IMR-90 (cell line): ENCODE results near the gene BNIP3. TPM values are rescaled to one million over a fixed set of nuclear protein-coding genes. Genes with fewer than 3 reads are reported as not detected.

Experiments used
- ATAC-seq: fragments of 200-7000 bp; cut with Tn5 transposase; 2 replicates; pipeline ENCODE4 v1.9.1; 2020; ENCODE audit warnings: low read depth, mild to moderate bottlenecking, moderate library complexity
- BruUV-seq: library from RNA; stranded (reverse); fragments of 400-500 nt; replicated peaks from 2 replicates; lab custom pipeline; 2021; lab: Mats Ljungman, UMichigan
- CTCF ChIA-PET: fragments of 300-600 bp; formaldehyde crosslinking; extraction: SDS; loops from one replicate; lab custom pipeline; 2021; ENCODE audit warnings: antibody characterized with exemption; lab: Yijun Ruan, JAX
- POLR2A ChIA-PET: fragments of 300-600 bp; sonication (Branson Sonifier 250); formaldehyde crosslinking; loops from one replicate; lab custom pipeline; 2022; ENCODE audit warnings: antibody characterized with exemption; ENCODE audit not compliant: unreplicated experiment; lab: Charles Lee
- DNase-seq: peaks from one replicate; pipeline ENCODE4 v3.0.0; 2013
- H2AFZ ChIP-seq: replicated peaks from 2 replicates; pipeline ENCODE3; 2013; ENCODE audit warnings: low read length, mild to moderate bottlenecking; ENCODE audit not compliant: poor library complexity
- H2AK5ac ChIP-seq: 2 replicates; pipeline ENCODE4 v1.6.1; 2013; ENCODE audit warnings: low read depth, low read length, inconsistent platforms
- H2AK9ac ChIP-seq: replicated peaks from 2 replicates; pipeline ENCODE3; 2013; ENCODE audit warnings: mild to moderate bottlenecking, low read depth, low read length, moderate library complexity; ENCODE audit not compliant: poor library complexity
- H2BK120ac ChIP-seq: 2 replicates; pipeline ENCODE4 v1.6.1; 2013; ENCODE audit warnings: low read depth, low read length, inconsistent platforms
- H2BK15ac ChIP-seq: 3 replicates; pipeline ENCODE4 v1.6.1; 2013; ENCODE audit warnings: low read depth, low read length, inconsistent platforms
- H2BK20ac ChIP-seq: 2 replicates; pipeline ENCODE4 v1.6.1; 2013; ENCODE audit warnings: low read depth, mild to moderate bottlenecking, inconsistent platforms, low read length, moderate library complexity
- H2BK5ac ChIP-seq: 2 replicates; pipeline ENCODE4 v1.6.1; 2013; ENCODE audit warnings: mild to moderate bottlenecking, low read depth, low read length, inconsistent platforms; ENCODE audit not compliant: poor library complexity, severe bottlenecking
- H3K14ac ChIP-seq: replicated peaks from 2 replicates; pipeline ENCODE4 v1.6.1; 2013; ENCODE audit warnings: low read depth, low read length, inconsistent platforms
- H3K18ac ChIP-seq: 2 replicates; pipeline ENCODE4 v1.6.1; 2013; ENCODE audit warnings: low read depth, low read length, control low read depth
- H3K23ac ChIP-seq: 2 replicates; pipeline ENCODE4 v1.6.1; 2013; ENCODE audit warnings: low read depth, low read length, inconsistent platforms
- H3K27ac ChIP-seq: 2 replicates; pipeline ENCODE4 v1.5.1; 2013; ENCODE audit warnings: mild to moderate bottlenecking, control low read depth, low read length; ENCODE audit not compliant: insufficient read depth
- H3K27me3 ChIP-seq: 2 replicates; pipeline ENCODE4 v1.6.1; 2013; ENCODE audit warnings: low read length; ENCODE audit not compliant: control insufficient read depth, insufficient read depth
- H3K36me3 ChIP-seq: 2 replicates; pipeline ENCODE4 v1.6.1; 2013; ENCODE audit warnings: low read length, mixed read lengths; ENCODE audit not compliant: control insufficient read depth, insufficient read depth
- H3K4ac ChIP-seq: 2 replicates; pipeline ENCODE4 v1.6.1; 2013; ENCODE audit warnings: low read depth, low read length, inconsistent platforms
- H3K4me1 ChIP-seq: 2 replicates; pipeline ENCODE4 v1.6.1; 2013; ENCODE audit warnings: low read length, mixed read lengths; ENCODE audit not compliant: control insufficient read depth, insufficient read depth
- H3K4me2 ChIP-seq: 2 replicates; pipeline ENCODE4 v1.6.1; 2013; ENCODE audit warnings: low read depth, mild to moderate bottlenecking, control low read depth, low read length, moderate library complexity
- H3K4me3 ChIP-seq: 2 replicates; pipeline ENCODE4 v1.5.1; 2013; ENCODE audit warnings: low read depth, mild to moderate bottlenecking, control low read depth, low read length, moderate library complexity; ENCODE audit not compliant: insufficient read depth
- H3K56ac ChIP-seq: 2 replicates; pipeline ENCODE4 v1.6.1; 2013; ENCODE audit warnings: low read length, inconsistent platforms; ENCODE audit not compliant: insufficient read depth; ENCODE audit errors: extremely low read depth
- H3K79me1 ChIP-seq, 2 experiments: 2 replicates each; pipeline ENCODE4 v1.6.1; 2013; ENCODE audit warnings: low read length in 2 of 2, inconsistent platforms in 1 of 2, low read depth in 1 of 2
- H3K9ac ChIP-seq: 2 replicates; pipeline ENCODE4 v1.6.1; 2013; ENCODE audit warnings: low read depth, low read length, control low read depth
- H3K9me1 ChIP-seq: 2 replicates; pipeline ENCODE4 v1.6.1; 2013; ENCODE audit warnings: low read length, inconsistent platforms; ENCODE audit not compliant: insufficient read depth
- H3K9me3 ChIP-seq: 2 replicates; pipeline ENCODE4 v1.6.1; 2013; ENCODE audit warnings: low read length; ENCODE audit not compliant: control insufficient read depth, insufficient read depth
- H4K20me1 ChIP-seq: 2 replicates; pipeline ENCODE4 v1.6.1; 2013; ENCODE audit warnings: low read length, inconsistent platforms; ENCODE audit not compliant: insufficient read depth
- H4K5ac ChIP-seq: 2 replicates; pipeline ENCODE4 v1.6.1; 2013; ENCODE audit warnings: mild to moderate bottlenecking, low read depth, low read length, control low read depth
- H4K8ac ChIP-seq, 2 experiments: 2 replicates each; pipeline ENCODE4 v1.6.1; 2013; ENCODE audit warnings: low read depth in 2 of 2, low read length in 2 of 2, control low read depth in 1 of 2, inconsistent platforms in 1 of 2
- H4K91ac ChIP-seq: 2 replicates; pipeline ENCODE4 v1.6.1; 2013; ENCODE audit warnings: low read depth, low read length, inconsistent platforms; ENCODE audit not compliant: insufficient read depth
- BHLHE40 ChIP-seq: fragments of 150-350 bp; IDR thresholded peaks from 2 replicates; pipeline ENCODE4 v1.6.1; 2016; ENCODE audit warnings: mild to moderate bottlenecking, low read depth, low read length
- CHD1 ChIP-seq: IDR thresholded peaks from 2 replicates; pipeline ENCODE4 v1.6.1; 2012; ENCODE audit warnings: low read depth, low read length, improper control_type of control experiment
- CTCF ChIP-seq: conservative IDR thresholded peaks from 2 replicates; pipeline ENCODE4 v1.5.1; 2012; ENCODE audit warnings: mild to moderate bottlenecking, low read depth, low read length, improper control_type of control experiment
- MAFK ChIP-seq: IDR thresholded peaks from 2 replicates; pipeline ENCODE4 v1.6.1; 2012; ENCODE audit warnings: low read depth, low read length, improper control_type of control experiment
- POLR2A ChIP-seq: IDR thresholded peaks from 2 replicates; pipeline ENCODE4 v1.6.1; 2012; ENCODE audit warnings: mild to moderate bottlenecking, low read depth, low read length
- RAD21 ChIP-seq: IDR thresholded peaks from 2 replicates; pipeline ENCODE4 v1.6.1; 2012; ENCODE audit warnings: low read length, improper control_type of control experiment
- RCOR1 ChIP-seq: IDR thresholded peaks from 2 replicates; pipeline ENCODE4 v1.6.1; 2012; ENCODE audit warnings: mild to moderate bottlenecking, low read length, improper control_type of control experiment; ENCODE audit not compliant: insufficient replicate concordance
- SMC3 ChIP-seq: fragments of 150-350 bp; IDR thresholded peaks from 2 replicates; pipeline ENCODE4 v1.6.1; 2016; ENCODE audit warnings: low read depth, mild to moderate bottlenecking, antibody characterized with exemption, low read length, moderate library complexity
- USF2 ChIP-seq: fragments of 150-350 bp; IDR thresholded peaks from 2 replicates; pipeline ENCODE4 v1.6.1; 2017; ENCODE audit warnings: mild to moderate bottlenecking, antibody characterized with exemption, low read length, low read depth
- WGBS, 2 experiments: methylation state at CpG; one replicate each; pipeline versions ENCODE4 v1.1.5 to v1.1.7; 2013; ENCODE audit warnings: missing lambda C conversion rate in 2 of 2; ENCODE audit not compliant: insufficient read length in 1 of 2; ENCODE audit errors: extremely low coverage in 2 of 2; 5-methylcytosine and 5-hydroxymethylcytosine counted together
- dilution Hi-C: fragments of 300-500 bp; cut with HindIII; formaldehyde crosslinking; loops from one replicate; pipeline ENCODE4 v1.14.3; 2018; ENCODE audit warnings: low sequenced_read_pairs; ENCODE audit not compliant: unreplicated experiment
- in situ Hi-C: fragments of 300-500 bp; cut with MboI; formaldehyde crosslinking; loops from 3 replicates; pipeline ENCODE4 v1.14.3; 2019; ENCODE audit warnings: low sequenced_read_pairs, inconsistent platforms, mixed read lengths
- intact Hi-C: fragments of 100-400 bp; cut with micrococcal nuclease; formaldehyde crosslinking; loops from 2 replicates; pipeline ENCODE4 v1.10.0; 2022
- polyA plus RNA-seq, 3 experiments: library from polyadenylated mRNA; depleted of rRNA; stranded (reverse); fragments of >200 nt; gene quantifications; 2 replicates each; pipeline ENCODE4 v1.2.3, GENCODE V29; 2012; ENCODE audit warnings: low replicate concordance in 1 of 3
- total RNA-seq: library from RNA; depleted of rRNA; stranded (reverse); fragments of >200 nt; gene quantifications from 2 replicates; pipeline ENCODE4 v1.2.3, GENCODE V29; 2012
- TF ChIP-seq, protein P1 (sequence below): fragments of 150-350 bp; IDR thresholded peaks from 2 replicates; pipeline ENCODE4 v1.6.1; 2016; ENCODE audit warnings: low read depth, mild to moderate bottlenecking, low read length, moderate library complexity, borderline replicate concordance

Gene BNIP3
- total and polyA plus RNA-seq, 2 of the 4 experiments (the other 2 are of a cell fraction): 134 to 211 TPM

GRCh38 chr10:131996466-131997365 is 15.0 kb upstream of the BNIP3 start (continued):
- TF ChIP-seq, protein P1, sequence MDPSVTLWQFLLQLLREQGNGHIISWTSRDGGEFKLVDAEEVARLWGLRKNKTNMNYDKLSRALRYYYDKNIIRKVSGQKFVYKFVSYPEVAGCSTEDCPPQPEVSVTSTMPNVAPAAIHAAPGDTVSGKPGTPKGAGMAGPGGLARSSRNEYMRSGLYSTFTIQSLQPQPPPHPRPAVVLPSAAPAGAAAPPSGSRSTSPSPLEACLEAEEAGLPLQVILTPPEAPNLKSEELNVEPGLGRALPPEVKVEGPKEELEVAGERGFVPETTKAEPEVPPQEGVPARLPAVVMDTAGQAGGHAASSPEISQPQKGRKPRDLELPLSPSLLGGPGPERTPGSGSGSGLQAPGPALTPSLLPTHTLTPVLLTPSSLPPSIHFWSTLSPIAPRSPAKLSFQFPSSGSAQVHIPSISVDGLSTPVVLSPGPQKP: no peak
- TF ChIP-seq MAFK: no peak

GRCh38 chr10:131994435-131994834 is 12.7 kb upstream of the BNIP3 start:
- no peak overlapping the region for H4K91ac ChIP-seq
- H3K27ac ChIP-seq: no peak overlapping the region
- no peak overlapping the region for H2AFZ ChIP-seq
- H2AK9ac ChIP-seq: no peak overlapping the region
- H3K56ac ChIP-seq: no peak overlapping the region
- no peak overlapping the region for H2BK20ac ChIP-seq
- no peak for ATAC-seq
- BruUV-seq: no TSS peak
- no peak for DNase-seq
- H3K27me3 ChIP-seq: no peaks in the 10 kb centered on the region
- H3K9me3 ChIP-seq: no peaks in the 10 kb centered on the region
- H3K18ac ChIP-seq: no peak overlapping the region
- H3K9ac ChIP-seq: no peak overlapping the region
- H4K5ac ChIP-seq: no peak overlapping the region
- H4K8ac ChIP-seq: no peak overlapping the region
- H3K36me3 ChIP-seq: no peaks in the 10 kb centered on the region
- ChIA-PET POLR2A (no interaction called here), CTCF (interaction anchor here (0.9 kb wide), 1 partner anchor 29 kb away, joined by 4 read pairs; no protein-coding TSS in a partner anchor)
- H3K4me2 ChIP-seq: no peak overlapping the region
- H2BK15ac ChIP-seq: no peak overlapping the region
- no CpG with 5 or more reads among the region's 3 CpGs for WGBS, 2 experiments
- H3K9me1 ChIP-seq: peaks cover 10% of the 10 kb centered on the region; the same call in 1 of the 2 replicates
- H3K14ac ChIP-seq: no peak overlapping the region
- no peaks in the 10 kb centered on the region for H3K79me1 ChIP-seq
- H3K23ac ChIP-seq: no peak overlapping the region
- H3K4ac ChIP-seq: no peak overlapping the region
- no peak overlapping the region for H2BK120ac ChIP-seq
- H4K20me1 ChIP-seq: no peaks in the 10 kb centered on the region
- intact Hi-C loops: no loop called here
- dilution Hi-C loops: no loop called here
- H3K4me1 ChIP-seq: peaks cover 18% of the 10 kb centered on the region
- in situ Hi-C loops: no loop called here
- H2BK5ac ChIP-seq: no peak overlapping the region
- H3K4me3 ChIP-seq: no peak overlapping the region
- H2AK5ac ChIP-seq: no peak overlapping the region
- TF ChIP-seq POLR2A (no peak), SMC3 (no peak), MAFK (no peak), USF2 (no peak), RAD21 (no peak), CTCF (no peak), BHLHE40 (no peak), RCOR1 (no peak), CHD1 (no peak)
- TF ChIP-seq, protein P1: no peak
